Measurements from ENCODE around the gene EXOC4.

The EXOC4 gene

GRCh38 chr7:133688483-133689239 is 435.8 kb downstream of the EXOC4 start:
- DNase-seq: no peak

GRCh38 chr7:133690740-133691139 is 437.9 kb downstream of the EXOC4 start:
- no peak for DNase-seq

- no peak for DNase-seq
These were observed 439.1 kb downstream of the EXOC4 start for GRCh38 chr7:133691727-133692610.

- DNase-seq: no peak
These were observed 440.4 kb downstream of the EXOC4 start for GRCh38 chr7:133693281-133693680.

GRCh38 chr7:133696056-133696455 is 443.2 kb downstream of the EXOC4 start:
- no peak for DNase-seq

GRCh38 chr7:133697585-133697984 is 444.7 kb downstream of the EXOC4 start:
- DNase-seq: no peak

GRCh38 chr7:133698127-133698526 is 445.2 kb downstream of the EXOC4 start:
- no peak for DNase-seq

GRCh38 chr7:133699386-133699785 is 446.5 kb downstream of the EXOC4 start:
- DNase-seq: no peak

- DNase-seq: no peak
These were observed 449.2 kb downstream of the EXOC4 start for GRCh38 chr7:133702078-133702477.

GRCh38 chr7:133702960-133703359 is 450.1 kb downstream of the EXOC4 start:
- DNase-seq: no peak

- DNase-seq: no peak
These were observed 450.7 kb downstream of the EXOC4 start for GRCh38 chr7:133703547-133703946.

- DNase-seq: no peak
These were observed 451.6 kb downstream of the EXOC4 start for GRCh38 chr7:133704453-133704852.

- no peak for DNase-seq
These were observed 452.7 kb downstream of the EXOC4 start for GRCh38 chr7:133705596-133705995.

GRCh38 chr7:133706016-133706415 is 453.1 kb downstream of the EXOC4 start:
- no peak for DNase-seq

- DNase-seq: no peak
These were observed 456.4 kb downstream of the EXOC4 start for GRCh38 chr7:133709036-133709880.

- DNase-seq: no peak
These were observed 459.7 kb downstream of the EXOC4 start for GRCh38 chr7:133712544-133712943.

GRCh38 chr7:133714654-133715053 is 461.8 kb downstream of the EXOC4 start:
- DNase-seq: no peak

GRCh38 chr7:133718131-133718530 is 465.3 kb downstream of the EXOC4 start:
- no peak for DNase-seq

GRCh38 chr7:133723044-133723443 is 470.2 kb downstream of the EXOC4 start:
- no peak for DNase-seq

- DNase-seq: no peak
These were observed 471.3 kb downstream of the EXOC4 start for GRCh38 chr7:133724148-133724547.

- no peak for DNase-seq
These were observed 471.8 kb downstream of the EXOC4 start for GRCh38 chr7:133724694-133725093.

- no peak for DNase-seq
These were observed 474.8 kb downstream of the EXOC4 start for GRCh38 chr7:133727476-133728214.
